Gastroesophageal sphincter (tissue), 3 donors: ENCODE data around the gene MIB1.

Experiments used
- POLR2A ChIP-seq, 2 donors: fragments of 450-650 bp; IDR thresholded peaks; one replicate each; pipeline ENCODE4 v1.6.1; 2017; ENCODE audit warnings: antibody characterized with exemption in 2 of 2, mild to moderate bottlenecking in 2 of 2, moderate library complexity in 1 of 2
- TF ChIP-seq, protein P1 (sequence below), 4 experiments: fragments of 200-600 bp in 2 of 4; fragments of 450-650 bp in 2 of 4; sonication (generic) in 1 of 4; IDR thresholded peaks; one replicate each; pipeline ENCODE4 v1.5.1; 2017 to 2019; ENCODE audit warnings: antibody characterized with exemption in 4 of 4, mild to moderate bottlenecking in 2 of 4, moderate library complexity in 2 of 4

DNA sequence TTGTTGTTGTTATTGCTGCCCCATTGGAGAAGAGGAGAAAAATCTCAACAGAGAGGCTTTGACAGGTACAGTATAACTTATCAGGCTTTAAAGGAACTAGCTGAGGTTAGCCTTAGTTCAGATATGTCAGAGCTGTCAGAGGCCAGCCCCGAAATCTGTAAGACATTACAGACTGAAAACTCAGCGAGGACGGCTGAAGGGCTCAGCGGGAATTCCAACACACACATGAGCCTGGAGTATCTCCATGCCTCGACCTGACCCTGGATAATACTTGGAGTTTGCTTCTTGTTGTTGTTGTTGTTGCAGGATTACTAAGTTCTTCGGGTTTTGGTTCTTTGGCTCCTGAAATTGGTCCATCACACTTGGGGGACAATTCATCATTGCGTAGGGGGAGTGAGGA, 166.9 kb downstream of the MIB1 start:
- TF ChIP-seq, protein P1, sequence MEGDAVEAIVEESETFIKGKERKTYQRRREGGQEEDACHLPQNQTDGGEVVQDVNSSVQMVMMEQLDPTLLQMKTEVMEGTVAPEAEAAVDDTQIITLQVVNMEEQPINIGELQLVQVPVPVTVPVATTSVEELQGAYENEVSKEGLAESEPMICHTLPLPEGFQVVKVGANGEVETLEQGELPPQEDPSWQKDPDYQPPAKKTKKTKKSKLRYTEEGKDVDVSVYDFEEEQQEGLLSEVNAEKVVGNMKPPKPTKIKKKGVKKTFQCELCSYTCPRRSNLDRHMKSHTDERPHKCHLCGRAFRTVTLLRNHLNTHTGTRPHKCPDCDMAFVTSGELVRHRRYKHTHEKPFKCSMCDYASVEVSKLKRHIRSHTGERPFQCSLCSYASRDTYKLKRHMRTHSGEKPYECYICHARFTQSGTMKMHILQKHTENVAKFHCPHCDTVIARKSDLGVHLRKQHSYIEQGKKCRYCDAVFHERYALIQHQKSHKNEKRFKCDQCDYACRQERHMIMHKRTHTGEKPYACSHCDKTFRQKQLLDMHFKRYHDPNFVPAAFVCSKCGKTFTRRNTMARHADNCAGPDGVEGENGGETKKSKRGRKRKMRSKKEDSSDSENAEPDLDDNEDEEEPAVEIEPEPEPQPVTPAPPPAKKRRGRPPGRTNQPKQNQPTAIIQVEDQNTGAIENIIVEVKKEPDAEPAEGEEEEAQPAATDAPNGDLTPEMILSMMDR (IDR thresholded peaks at IDR 0.05) = no peak
- no peak for TF ChIP-seq POLR2A (IDR thresholded peaks at IDR 0.05)
